ENCODE results near the gene NLGN4X. TPM values are rescaled to one million over a fixed set of nuclear protein-coding genes. Genes with fewer than 3 reads are reported as not detected.

The NLGN4X gene
- total RNA-seq, 1 experiment from 2014 or later = 0.05 TPM

GRCh38 chrX:5870238-5870637 lies 358.4 kb downstream of the NLGN4X start:
- DNase-seq (ENCODE audit: low read depth, low spot score) (no peak), ATAC-seq (no peak)
- Histone ChIP-seq H4K20me1 (ENCODE audit: insufficient read depth) (no peaks in the 10 kb centered on the region), H3K27me3 (ENCODE audit: insufficient read depth, low read length) (no peaks in the 10 kb centered on the region), H3K27ac (ENCODE audit: low read depth, low read length) (no peak overlapping the region), H3K9ac (ENCODE audit: low read length) (no peak overlapping the region), H2AFZ (ENCODE audit: low read depth, low read length, poor library complexity, severe bottlenecking) (no peak overlapping the region), H3K4me2 (ENCODE audit: low read length) (no peak overlapping the region), H3K36me3 (ENCODE audit: control insufficient read depth in 1 of 2, insufficient read depth in 2 of 2, low read length in 2 of 2) (no peaks in the 10 kb centered on the region), H3K4me3 (replicated peaks in 1 of 2; ENCODE audit: low read depth in 1 of 2, low read length in 2 of 2) (no peak overlapping the region), H3K9me2 (ENCODE audit: insufficient read depth) (no peaks in the 10 kb centered on the region), H3K79me2 (ENCODE audit: insufficient read depth, low read length) (no peaks in the 10 kb centered on the region), H3K4me1 (ENCODE audit: control insufficient read depth in 1 of 2, insufficient read depth in 2 of 2, low read length in 2 of 2) (no peaks in the 10 kb centered on the region), H3K9me3 (ENCODE audit: control insufficient read depth in 1 of 2, insufficient read depth in 1 of 2, low read depth in 1 of 2, low read length in 2 of 2) (no peaks in the 10 kb centered on the region)
- no TSS peak for BruUV-seq (replicated peaks)
- ChIA-PET POLR2A (no interaction called here), RAD21 (ENCODE audit: low non-redundant PET in 1 of 2, low total read pairs in 2 of 2, uncharacterized antibody in 2 of 2, unreplicated experiment in 2 of 2) (no interaction called here), CTCF (no interaction called here)
- intact Hi-C loops (cut with micrococcal nuclease) = no loop called here
- TF ChIP-seq FOSL1 (IDR thresholded peaks at IDR 0.05; ENCODE audit: low read depth) (no peak), POLR2AphosphoS5 (IDR thresholded peaks at IDR 0.05; ENCODE audit: low read depth, low read length) (no peak), SP1 (IDR thresholded peaks at IDR 0.05; ENCODE audit: low read depth) (no peak), YY1 (IDR thresholded peaks at IDR 0.05; ENCODE audit: extremely low read depth, insufficient replicate concordance, low read depth, low read length) (no peak), EZH2phosphoT487 (IDR thresholded peaks at IDR 0.05; ENCODE audit: borderline replicate concordance) (no peak), ZFX (IDR thresholded peaks at IDR 0.05) (no peak), TCF7L2 (IDR thresholded peaks at IDR 0.05; ENCODE audit: borderline replicate concordance, extremely low read depth, insufficient read depth, insufficient read length) (no peak)

GRCh38 chrX:5869786-5870185 lies 358.9 kb downstream of the NLGN4X start:
- Histone ChIP-seq H4K20me1 (ENCODE audit: insufficient read depth) (no peaks in the 10 kb centered on the region), H3K4me3 (replicated peaks in 1 of 2; ENCODE audit: low read depth in 1 of 2, low read length in 2 of 2) (no peak overlapping the region), H3K4me2 (ENCODE audit: low read length) (no peak overlapping the region), H3K79me2 (ENCODE audit: insufficient read depth, low read length) (no peaks in the 10 kb centered on the region), H3K9me2 (ENCODE audit: insufficient read depth) (no peaks in the 10 kb centered on the region), H2AFZ (ENCODE audit: low read depth, low read length, poor library complexity, severe bottlenecking) (no peak overlapping the region), H3K9me3 (ENCODE audit: control insufficient read depth in 1 of 2, insufficient read depth in 1 of 2, low read depth in 1 of 2, low read length in 2 of 2) (no peaks in the 10 kb centered on the region), H3K36me3 (ENCODE audit: control insufficient read depth in 1 of 2, insufficient read depth in 2 of 2, low read length in 2 of 2) (no peaks in the 10 kb centered on the region), H3K27me3 (ENCODE audit: insufficient read depth, low read length) (no peaks in the 10 kb centered on the region), H3K4me1 (ENCODE audit: control insufficient read depth in 1 of 2, insufficient read depth in 2 of 2, low read length in 2 of 2) (no peaks in the 10 kb centered on the region), H3K27ac (ENCODE audit: low read depth, low read length) (no peak overlapping the region), H3K9ac (ENCODE audit: low read length) (no peak overlapping the region)
- RAD21 ChIA-PET (ENCODE audit: low non-redundant PET in 1 of 2, low total read pairs in 2 of 2, uncharacterized antibody in 2 of 2, unreplicated experiment in 2 of 2) = no interaction called here
- BruUV-seq (replicated peaks) = no TSS peak
- ATAC-seq (no peak), DNase-seq (ENCODE audit: low read depth, low spot score) (no peak)
- intact Hi-C loops (cut with micrococcal nuclease) = no loop called here
- CTCF ChIA-PET = no interaction called here
- POLR2A ChIA-PET = no interaction called here
- TF ChIP-seq SRF (IDR thresholded peaks at IDR 0.05; ENCODE audit: low read depth) (no peak), RAD21 (IDR thresholded peaks at IDR 0.05; ENCODE audit: low read depth) (no peak), YY1 (IDR thresholded peaks at IDR 0.05; ENCODE audit: extremely low read depth, insufficient replicate concordance, low read depth, low read length) (no peak), FOSL1 (IDR thresholded peaks at IDR 0.05; ENCODE audit: low read depth) (no peak), EZH2 (IDR thresholded peaks at IDR 0.05) (no peak), EZH2phosphoT487 (IDR thresholded peaks at IDR 0.05; ENCODE audit: borderline replicate concordance) (no peak), CTCF (IDR thresholded peaks at IDR 0.05 in 2 of 3, conservative IDR thresholded peaks at IDR 0.05 in 1 of 3; ENCODE audit: borderline replicate concordance in 1 of 3, insufficient read depth in 1 of 3, low read depth in 2 of 3, low read length in 2 of 3) (no peak), CEBPB (IDR thresholded peaks at IDR 0.05; ENCODE audit: low read depth) (no peak), EGR1 (IDR thresholded peaks at IDR 0.05; ENCODE audit: low read depth) (no peak), POLR2AphosphoS5 (IDR thresholded peaks at IDR 0.05; ENCODE audit: low read depth, low read length) (no peak), ZBTB33 (IDR thresholded peaks at IDR 0.05; ENCODE audit: extremely low read depth, insufficient replicate concordance, low read length) (no peak)

Measured in HCT116 (cell line).